AG04449 (cell line): ENCODE data around the gene SLAIN1.

Experiments
- CTCF ChIA-PET: fragments of 350-600 bp; formaldehyde crosslinking; extraction: SDS; loops from one replicate; lab custom pipeline; 2021; ENCODE audit warnings: antibody characterized with exemption; lab: Yijun Ruan, JAX
- POLR2A ChIA-PET: fragments of 400-600, 350-600 bp; formaldehyde crosslinking; extraction: SDS; loops from one replicate; lab custom pipeline; 2020; ENCODE audit warnings: antibody characterized with exemption, inconsistent platforms; lab: Yijun Ruan, JAX
- DNase-seq: peaks from one replicate; pipeline ENCODE4 v3.0.0-alpha.2; 2010; ENCODE audit warnings: low read depth, low spot score
- H3K4me3 ChIP-seq: 2 replicates; pipeline ENCODE4 v1.5.1; 2011; ENCODE audit warnings: low read depth, mild to moderate bottlenecking, control low read depth, low read length
- TF ChIP-seq, protein P1 (sequence below): IDR thresholded peaks from one replicate; pipeline ENCODE4 v1.5.1; 2011; ENCODE audit warnings: mild to moderate bottlenecking, moderate library complexity, low read length, control low read depth, inconsistent platforms; ENCODE audit not compliant: insufficient read depth; ENCODE audit errors: missing control alignments

Gene SLAIN1

GRCh38 chr13:77714119-77714755 is 16.8 kb downstream of the SLAIN1 start:
- no peak overlapping the region for H3K4me3 ChIP-seq
- POLR2A ChIA-PET = no interaction called here
- CTCF ChIA-PET = no interaction called here
- no peak for DNase-seq
- TF ChIP-seq, protein P1, sequence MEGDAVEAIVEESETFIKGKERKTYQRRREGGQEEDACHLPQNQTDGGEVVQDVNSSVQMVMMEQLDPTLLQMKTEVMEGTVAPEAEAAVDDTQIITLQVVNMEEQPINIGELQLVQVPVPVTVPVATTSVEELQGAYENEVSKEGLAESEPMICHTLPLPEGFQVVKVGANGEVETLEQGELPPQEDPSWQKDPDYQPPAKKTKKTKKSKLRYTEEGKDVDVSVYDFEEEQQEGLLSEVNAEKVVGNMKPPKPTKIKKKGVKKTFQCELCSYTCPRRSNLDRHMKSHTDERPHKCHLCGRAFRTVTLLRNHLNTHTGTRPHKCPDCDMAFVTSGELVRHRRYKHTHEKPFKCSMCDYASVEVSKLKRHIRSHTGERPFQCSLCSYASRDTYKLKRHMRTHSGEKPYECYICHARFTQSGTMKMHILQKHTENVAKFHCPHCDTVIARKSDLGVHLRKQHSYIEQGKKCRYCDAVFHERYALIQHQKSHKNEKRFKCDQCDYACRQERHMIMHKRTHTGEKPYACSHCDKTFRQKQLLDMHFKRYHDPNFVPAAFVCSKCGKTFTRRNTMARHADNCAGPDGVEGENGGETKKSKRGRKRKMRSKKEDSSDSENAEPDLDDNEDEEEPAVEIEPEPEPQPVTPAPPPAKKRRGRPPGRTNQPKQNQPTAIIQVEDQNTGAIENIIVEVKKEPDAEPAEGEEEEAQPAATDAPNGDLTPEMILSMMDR = no peak

DNA sequence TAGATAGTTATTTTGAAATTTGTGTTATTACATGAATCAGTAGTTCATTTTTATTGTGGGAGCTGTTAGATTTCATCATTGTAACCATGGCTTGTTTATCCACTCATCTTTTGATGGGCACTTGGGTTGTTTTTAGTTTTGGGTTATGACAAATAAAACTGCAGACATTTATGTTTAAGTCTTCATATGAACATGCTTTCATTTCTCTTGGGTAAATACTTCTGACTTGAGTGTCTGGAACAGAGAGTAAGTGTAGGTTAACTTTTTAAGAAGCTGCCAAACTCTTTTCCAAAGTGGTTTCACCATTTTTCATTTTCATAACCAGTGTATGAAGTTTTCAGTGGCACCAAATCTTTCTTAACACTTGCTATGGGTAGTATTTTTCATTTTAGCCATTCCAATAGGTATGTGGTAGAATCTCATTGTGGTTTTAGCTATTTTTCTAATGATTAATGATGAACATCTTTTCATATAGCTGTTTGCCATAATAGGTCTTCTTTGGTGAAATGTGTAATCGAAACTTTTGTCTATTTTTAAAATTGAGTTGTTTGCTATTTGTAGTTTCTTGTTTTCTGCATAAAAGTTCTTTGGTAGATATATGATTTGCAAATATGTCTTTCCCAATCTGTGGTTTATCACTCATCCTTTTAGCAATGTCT is 17.9 kb downstream of the SLAIN1 start:
- no peak for DNase-seq
- CTCF ChIA-PET = no interaction called here
- POLR2A ChIA-PET = no interaction called here
- TF ChIP-seq, protein P1 = no peak
- H3K4me3 ChIP-seq = no peak overlapping the region

GRCh38 chr13:77716692-77717091 is 19.2 kb downstream of the SLAIN1 start:
- POLR2A ChIA-PET = no interaction called here
- TF ChIP-seq, protein P1 = no peak
- H3K4me3 ChIP-seq = no peak overlapping the region
- DNase-seq = no peak
- CTCF ChIA-PET = no interaction called here

GRCh38 chr13:77717508-77717907 is 20.0 kb downstream of the SLAIN1 start:
- DNase-seq = no peak
- CTCF ChIA-PET = no interaction called here
- POLR2A ChIA-PET = no interaction called here
- no peak overlapping the region for H3K4me3 ChIP-seq
- TF ChIP-seq, protein P1 = no peak

- no peak overlapping the region for H3K4me3 ChIP-seq
- DNase-seq = no peak
- ChIA-PET CTCF (no interaction called here), POLR2A (no interaction called here)
- TF ChIP-seq, protein P1 = no peak
These were observed 21.6 kb downstream of the SLAIN1 start for GRCh38 chr13:77719128-77719527.

GRCh38 chr13:77720988-77721387 is 23.5 kb downstream of the SLAIN1 start:
- ChIA-PET POLR2A (no interaction called here), CTCF (no interaction called here)
- no peak overlapping the region for H3K4me3 ChIP-seq
- TF ChIP-seq, protein P1 = no peak
- no peak for DNase-seq
